Inflammatory macrophage (primary cell): ENCODE data around the gene MYO7B.

Experiments
- DNase-seq, 2 donors: peaks; one replicate each; pipeline ENCODE4 v3.0.0-alpha.2; 2020 to 2022

Gene MYO7B

DNA sequence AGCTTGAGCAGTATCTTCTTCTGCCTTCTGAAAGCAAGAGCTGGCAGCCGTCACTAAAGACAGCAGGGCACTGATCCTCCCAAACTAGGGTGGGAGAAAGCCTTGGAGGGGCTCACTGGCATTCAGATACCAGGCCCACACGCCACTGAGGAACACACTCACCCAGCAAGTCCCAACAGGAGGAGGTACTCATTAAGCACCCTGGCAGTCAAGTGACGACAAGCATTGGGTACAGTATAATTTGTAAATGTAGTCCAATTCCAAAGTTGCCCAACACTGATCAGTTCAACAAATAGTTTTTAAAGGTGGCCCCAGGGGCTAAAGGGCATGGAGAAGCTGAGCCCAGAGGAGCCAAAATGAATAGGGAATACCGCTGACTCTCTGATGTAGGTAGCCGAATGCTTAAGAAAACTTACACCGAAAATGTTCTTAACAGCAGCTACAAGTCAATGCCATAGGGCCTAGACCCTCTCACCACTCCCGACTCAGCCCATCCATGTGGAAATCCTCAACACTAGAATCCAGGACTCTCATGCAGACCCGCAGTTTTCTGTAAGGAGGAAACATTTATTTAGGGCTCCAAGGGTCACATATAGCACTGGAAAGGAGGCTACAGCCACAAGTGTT is 129.9 kb downstream of the MYO7B start:
- DNase-seq, result no peak

DNA sequence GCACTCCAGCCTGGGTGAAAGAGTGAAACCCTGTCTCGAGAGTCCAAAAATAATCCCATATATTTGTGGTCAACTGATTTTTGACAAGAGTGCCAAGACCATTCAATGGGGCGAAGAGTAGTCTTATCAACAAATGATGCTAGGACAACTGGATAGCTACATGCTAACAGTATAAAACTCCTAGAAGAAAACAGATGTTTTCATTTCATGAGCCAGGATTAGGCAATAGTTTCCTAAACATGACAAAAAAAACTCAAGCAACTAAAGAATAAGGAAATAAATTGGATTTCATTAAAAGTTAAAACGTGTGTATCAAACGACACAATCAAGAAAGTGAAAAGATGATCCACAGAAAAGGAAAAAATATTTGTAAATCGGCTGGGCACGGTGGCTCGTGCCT is 133.6 kb downstream of the MYO7B start:
- DNase-seq, result no peak

DNA sequence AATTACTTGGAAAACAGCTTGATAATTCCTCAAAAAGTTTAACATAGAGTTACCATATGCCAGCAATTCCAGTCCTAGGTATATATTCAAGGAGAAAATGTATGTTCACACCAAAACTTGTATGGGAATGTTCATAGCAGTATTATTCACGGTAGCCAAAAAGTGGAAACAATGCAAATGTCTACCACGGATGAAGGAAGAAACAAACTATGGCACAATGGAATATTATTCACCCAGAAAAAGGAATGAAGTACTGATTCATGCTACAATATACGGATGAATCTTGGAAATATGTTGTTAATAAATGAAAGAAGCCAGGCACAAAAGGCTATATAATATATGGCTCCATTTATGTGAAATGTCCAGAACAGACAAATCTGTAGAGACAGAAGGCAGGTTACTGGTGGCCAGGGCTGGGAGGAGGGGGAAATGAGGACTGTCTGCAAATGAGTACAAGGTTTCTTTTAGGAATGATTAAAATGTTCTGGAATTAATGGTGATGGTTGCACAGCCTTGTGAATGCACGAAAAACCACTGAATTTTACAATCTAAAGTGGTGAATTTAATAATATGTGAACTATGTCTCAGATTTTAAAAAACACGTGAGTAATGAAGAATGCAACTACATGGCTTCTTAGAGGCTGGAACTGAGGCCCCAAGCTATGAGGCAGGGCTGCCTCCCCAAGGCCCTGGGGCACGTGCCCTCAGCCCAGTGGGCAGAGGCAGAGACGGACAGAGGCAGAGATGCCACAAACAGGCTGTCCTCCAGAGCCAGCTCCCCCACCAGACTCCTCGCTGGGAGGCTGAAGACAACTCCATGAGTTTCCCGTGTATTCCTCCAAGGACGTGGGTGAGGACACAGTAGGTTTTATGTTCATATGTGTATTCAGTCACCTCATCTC is 134.8 kb downstream of the MYO7B start:
- no peak for DNase-seq

DNA sequence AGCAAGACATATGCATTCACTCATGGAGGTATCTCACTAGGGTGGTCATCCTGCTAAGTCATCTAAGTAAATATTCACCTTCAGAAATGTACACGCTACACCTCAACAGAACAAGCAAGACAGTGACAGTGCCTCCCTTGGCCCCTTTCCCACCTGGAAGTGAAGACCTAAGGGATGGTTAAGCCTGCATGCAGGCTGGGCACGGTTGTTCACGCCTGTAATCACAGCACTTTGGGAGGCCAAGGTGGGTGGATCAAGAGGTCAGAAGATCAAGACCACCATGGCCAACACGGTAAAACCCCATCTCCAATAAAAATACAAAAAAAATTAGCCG is 135.4 kb downstream of the MYO7B start:
- no peak for DNase-seq

DNA sequence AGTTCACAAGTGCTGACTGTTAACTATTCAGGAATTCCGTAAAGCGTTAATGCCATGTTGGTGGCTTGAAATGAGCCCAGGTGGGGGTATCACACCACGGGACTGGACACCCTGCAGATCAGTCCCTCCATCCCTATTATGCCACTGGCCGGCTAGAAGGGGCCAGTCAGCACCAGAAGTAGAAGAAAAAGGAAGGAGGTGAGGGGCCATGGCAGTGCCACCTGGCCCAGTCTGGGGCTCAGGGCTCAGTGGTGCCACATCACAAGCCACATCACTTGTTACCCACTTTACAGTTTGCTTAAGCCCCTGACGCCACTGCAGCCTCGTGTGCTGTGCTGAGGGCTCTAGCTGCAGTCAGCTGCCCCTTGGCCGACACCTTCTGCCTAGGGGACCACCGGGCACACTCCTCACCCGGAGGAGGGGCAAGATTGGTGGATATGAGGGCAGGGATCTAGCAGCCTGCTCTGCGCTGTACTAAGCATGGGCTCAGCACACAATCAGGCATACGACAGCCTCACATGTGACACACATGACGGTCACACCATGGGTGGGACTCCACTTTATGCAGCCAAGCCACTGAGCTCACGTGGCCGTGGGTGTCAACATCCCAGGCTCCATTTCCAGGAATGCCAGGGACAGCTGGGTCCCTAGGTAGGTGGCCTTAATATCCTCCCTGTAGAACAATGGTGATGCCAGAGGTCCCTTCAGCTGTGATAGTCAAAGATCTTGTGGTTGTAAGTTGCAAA is 136.2 kb downstream of the MYO7B start:
- peak in 1 of 2 donors; percentile 55 for DNase-seq

DNA sequence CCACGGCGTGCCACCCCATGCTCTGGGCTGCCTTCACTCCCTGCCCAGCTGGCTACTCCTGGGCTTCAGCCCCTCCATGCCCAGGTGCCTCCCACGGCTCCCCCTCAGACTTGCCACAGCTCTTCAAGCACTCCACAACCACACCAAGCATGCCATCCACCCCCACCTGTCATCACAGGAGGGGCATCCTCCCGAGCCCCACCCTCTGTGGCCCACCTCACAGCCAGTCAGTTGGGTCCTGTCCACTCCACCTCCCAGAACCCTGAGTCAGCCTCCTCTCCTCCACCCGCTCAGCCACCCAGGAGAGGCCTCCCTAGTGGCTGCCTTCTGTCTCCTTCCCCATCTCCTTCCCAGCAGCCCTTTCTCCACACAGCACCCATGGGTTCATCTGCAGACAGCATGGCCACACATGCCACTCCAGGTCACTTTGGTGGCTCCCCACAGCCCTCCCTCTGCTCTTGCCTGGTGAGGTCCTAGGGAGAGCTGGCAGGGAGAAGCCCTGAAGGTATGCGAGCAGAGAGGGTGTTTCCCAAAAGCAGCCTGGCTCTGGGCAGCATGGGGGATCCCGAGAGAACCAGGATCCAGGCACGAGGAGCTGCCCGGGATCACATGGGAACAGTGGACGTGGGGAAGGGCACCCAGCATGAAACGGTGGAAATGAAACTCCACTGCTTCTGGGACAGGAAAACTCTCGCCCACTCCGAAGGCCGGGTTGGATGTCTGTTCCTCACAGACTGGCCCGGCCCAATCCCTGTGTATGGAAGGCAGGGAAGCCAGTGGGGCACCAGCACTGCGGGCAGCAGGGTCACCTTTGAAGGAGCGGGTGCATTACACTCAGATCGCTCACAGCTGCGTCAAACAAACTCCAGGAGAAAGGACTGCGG is 137.1 kb downstream of the MYO7B start:
- peak in 1 of 2 donors; percentile 57 for DNase-seq

DNA sequence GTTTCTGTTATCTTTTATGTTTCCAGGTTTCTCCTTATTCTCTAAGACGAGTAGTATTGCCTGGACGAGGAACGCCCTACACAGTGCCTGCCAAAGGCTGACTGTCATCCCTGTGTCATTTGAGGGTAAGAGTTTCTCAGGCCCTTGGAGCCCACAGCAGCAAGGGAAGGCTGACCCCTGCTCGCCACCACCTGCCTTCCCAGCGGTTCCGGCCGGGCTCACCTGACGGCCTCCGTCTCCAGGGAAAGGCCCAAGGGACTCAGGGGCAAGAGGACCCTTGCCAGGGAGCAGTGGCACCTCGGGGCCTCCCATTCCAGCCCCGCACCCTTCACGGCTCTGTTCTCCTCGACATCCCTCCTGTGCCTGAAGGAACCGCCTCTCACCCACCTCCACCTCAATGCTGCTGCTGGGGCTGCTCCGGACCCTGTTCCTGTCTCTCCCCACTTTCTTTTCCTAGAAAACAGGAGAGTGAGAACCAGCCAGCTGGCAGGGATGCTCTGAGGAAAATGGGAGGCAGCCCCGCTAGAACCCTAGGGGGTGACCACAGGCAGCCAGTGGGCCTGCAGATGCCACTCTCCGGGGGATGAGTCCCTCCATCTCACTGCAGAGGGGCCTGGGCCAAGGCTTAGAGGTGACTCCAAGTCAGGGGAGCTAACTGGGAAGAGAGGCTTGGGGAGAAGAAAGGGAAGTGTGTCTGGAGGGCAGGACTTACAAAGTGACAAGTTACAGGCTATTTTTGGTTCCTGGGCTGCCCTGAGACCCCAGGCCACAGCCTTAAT is 138.0 kb downstream of the MYO7B start:
- no peak for DNase-seq

DNA sequence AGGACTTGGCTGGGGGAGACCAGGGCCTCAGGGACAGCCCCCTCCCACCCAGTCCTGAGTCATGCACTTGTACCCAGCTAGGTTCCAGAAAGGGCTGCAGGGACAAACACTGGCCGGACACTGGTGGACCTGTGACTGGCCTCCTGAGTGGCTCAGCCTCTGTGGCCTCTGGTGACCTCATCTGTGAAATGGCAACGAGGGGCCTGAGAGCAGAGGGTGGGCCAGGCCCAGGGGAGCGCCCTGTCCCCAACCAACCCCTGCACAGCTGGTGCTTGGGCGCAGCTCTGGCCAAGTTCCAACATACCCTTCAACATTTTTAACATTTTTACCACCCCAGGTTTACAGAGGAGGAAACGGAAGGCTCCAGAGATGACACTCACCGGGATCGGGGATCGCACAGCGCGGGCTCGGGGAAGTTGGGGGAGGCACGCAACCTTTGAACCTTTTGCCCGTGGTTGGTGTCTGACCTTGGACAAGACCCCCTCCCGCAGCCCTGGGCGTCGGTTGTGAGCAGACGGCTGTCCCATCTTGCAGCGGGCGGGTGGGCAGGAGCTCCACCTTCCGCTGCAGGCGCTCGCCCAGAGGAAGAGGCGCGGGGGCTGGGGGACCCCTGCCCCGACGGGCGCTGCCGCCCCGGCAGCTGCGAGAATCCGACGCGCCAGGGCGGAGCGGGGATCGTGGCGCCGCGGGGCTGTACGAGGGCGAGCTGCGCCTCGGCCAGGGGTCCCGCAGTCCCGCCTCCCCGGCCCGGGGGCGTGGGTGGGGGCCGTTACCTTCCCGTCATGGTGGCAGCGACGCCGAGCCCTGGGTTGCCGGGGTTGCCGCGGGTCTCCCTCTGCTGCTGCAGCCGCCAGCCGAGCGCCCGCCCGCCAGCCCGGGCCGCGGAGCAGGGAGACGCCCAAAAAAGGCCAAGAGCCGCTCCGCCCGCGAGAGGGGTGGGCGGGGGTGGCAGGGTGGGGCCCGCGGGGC is 139.0 kb downstream of the MYO7B start:
- peak in 1 of 2 donors; percentile 18 for DNase-seq

DNA sequence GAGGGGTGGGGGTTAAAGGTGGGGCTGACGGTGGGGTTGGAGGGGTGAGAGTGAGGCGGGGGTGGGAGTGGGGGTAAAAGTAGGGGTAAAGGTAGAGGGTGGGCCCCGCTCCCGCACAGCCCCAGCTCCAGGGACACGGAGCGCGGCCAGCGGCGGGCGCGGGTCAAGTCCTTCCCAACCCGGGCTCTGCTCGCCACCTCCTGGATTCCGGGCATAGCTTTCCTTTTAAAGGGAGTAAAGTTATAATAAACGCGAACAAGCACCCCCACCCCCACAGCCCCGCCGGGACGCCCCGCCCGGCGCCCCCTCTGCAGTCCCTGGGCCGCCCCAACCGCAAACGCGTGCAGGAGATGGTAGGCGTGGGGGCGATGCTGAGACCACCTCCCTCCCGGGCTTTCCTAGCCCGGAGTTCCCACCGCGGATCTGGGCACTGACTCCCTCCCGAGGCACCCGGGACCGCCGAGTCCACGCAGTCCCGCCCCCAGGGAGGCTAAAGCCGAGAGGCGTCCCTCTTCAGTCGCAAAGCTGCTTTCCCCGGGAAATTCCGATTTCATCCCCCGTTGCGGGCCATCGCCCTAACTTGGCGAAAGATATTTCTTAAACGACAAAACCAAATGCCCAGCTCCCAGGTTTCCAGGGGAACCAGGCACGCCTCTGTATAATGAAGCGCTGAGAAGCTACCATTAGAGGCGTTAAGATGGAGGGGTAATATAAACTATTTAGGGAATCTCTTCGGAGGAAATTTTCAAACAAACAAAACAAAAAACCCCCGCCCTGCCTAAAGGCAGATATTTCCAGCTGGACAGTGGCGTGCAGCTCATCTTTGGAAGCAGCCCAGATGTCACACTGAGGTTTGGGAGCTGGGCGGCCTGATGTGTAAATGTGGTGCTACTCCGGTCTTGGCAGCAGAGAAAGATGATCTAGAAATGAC is 140.1 kb downstream of the MYO7B start, which contains the start of gene LIMS2:
LIMS2 (minus strand) TSS at position 200 of the 931 bp plus-strand sequence. CDS start 506 bp downstream, outside the sequence.
- peak in 1 of 2 donors; percentile 24 for DNase-seq

DNA sequence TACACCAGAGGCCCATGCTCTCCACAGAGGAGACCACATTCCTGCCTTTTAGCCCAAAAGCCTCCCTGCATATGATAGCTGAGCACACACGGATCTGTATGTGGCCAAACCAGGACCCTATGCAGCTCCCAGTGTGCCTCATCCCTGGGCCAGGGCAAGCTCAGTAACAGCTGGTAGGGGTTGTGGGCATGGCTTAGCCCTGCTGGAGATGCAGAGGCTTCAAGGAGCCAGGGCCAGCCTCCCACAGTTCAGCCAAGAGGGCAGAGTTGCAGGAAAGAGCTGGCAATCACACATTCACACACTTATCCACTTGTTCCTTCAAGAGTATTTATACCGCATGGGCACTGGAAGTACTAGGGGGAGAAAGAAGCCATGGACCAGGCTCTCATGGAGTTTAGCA is 141.4 kb downstream of the MYO7B start:
- DNase-seq, result no peak

DNA sequence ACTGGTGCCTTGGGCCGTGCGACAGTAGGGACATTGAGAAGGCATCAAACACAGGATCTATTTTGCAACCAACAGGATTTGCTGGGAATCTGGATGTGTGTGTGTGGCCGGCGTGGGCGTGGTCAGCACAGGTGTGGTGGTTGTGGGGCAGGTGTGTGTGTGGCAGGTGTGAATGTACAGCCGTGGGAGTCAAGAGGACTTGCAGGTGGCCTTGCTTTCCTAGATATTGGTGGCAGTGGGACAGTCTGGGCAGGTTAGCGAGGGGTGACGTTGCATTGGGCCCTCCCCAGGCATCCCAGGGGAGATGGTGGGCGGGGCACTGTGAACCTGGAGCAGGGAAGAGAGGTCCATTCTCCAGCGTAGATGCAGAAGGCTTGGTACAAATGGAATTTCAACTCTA is 143.0 kb downstream of the MYO7B start:
- DNase-seq, result no peak

DNA sequence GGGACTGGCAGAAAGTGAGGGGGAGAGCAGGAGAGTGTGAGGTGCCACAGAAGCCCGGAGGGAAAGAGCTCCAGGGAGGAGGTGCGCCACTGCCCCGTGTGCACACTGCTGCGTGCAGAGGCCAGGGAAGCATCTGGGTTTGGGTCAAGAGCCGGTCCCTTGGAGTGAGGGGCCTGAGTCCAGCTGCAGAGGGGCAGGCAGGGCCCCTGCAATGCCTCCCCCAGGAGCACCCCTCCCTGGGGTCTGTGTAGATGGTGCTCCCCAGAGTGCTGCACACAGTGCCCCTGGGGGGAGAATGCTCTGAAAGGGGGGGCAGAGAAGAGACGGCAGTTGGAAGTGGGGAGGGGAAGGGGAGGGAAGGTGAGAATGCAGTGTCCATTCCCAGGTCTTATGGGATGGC is 143.5 kb downstream of the MYO7B start:
- DNase-seq, result no peak

DNA sequence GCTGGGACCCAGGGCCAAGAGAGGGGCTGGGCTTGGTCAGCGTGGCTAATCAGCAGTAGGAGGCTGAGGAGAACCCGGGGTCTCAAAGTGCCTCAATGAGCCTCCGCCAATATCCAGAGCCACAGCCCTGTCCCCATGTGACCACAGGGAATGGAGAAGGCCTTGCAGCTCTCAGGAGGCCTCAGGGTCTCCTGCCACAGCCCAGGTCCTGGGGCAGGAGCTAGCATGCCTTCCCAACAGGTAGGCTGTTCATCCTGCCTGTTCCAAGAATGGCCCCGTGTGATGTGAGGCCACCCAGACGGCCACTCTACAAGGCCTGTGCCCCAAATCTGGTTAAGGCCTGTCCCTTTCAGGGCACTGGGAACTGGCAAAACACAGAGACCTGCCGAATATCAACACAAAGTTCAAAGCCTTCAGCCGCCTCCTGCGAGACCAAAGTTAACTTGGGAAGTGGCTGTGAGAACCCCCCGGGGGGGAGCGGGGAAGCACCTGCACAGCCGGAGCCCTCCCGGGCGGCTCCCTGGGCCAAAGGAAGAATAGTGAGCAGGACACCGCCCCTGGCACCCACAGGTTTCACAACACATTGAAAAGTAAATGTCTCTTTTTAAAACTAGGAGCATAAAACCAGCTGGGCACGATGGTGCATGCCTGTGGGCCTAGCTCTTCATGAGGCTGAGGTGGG is 144.3 kb downstream of the MYO7B start:
- no peak for DNase-seq

DNA sequence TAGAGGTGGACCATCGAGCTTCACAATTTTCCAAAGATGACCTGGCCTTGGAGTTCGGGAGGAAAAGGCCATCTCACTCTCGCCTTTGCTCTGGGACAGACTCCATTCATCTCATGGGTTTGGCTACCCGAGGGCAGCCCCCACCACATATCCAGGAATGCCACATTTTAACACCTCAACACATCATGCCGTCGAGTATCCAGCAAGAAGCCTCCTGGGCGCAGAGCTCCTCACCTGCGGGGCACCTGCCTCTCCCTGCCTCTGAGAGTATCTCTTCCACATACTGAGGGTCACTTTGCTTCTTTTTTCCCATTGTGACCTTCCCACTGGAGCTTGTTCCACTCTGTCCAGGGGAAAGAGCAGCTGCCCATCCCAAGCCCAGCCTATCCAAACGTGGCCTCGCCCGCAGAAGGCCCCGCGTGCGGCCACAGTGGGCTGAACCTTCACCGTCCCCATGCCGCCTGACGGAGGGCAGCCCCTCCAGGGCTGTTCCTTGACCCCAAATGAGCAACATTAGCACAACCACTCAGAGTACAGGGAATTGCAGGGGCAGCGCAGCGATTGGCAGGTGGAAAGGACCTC is 145.3 kb downstream of the MYO7B start:
- DNase-seq, result no peak

DNA sequence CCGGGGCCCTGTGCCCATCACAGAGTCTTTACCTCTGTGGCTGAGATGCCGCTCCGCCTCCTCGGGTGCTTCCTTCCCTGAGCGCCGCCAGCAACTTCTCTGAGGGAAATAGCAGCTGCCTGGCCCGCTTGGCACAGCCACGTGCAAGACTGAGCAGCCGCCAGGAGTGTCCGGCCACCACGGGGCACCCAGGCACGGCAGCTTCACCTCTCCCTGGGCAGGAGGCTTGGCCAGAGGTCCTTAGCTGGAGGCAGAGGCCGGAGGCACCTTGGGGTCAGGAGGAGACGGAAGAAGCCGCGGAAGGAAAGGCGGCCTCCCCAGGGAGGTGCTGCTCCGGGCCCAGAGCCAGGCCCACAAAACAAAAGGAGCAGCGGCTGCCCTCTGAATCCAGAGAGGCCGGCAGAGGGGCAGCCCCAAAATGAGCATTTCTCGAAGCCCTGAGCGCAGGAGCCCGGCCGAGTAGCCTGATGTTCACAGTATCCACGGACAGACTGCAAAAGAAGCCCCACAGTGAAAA is 145.9 kb downstream of the MYO7B start:
- peak in 1 of 2 donors; percentile 23 for DNase-seq

DNA sequence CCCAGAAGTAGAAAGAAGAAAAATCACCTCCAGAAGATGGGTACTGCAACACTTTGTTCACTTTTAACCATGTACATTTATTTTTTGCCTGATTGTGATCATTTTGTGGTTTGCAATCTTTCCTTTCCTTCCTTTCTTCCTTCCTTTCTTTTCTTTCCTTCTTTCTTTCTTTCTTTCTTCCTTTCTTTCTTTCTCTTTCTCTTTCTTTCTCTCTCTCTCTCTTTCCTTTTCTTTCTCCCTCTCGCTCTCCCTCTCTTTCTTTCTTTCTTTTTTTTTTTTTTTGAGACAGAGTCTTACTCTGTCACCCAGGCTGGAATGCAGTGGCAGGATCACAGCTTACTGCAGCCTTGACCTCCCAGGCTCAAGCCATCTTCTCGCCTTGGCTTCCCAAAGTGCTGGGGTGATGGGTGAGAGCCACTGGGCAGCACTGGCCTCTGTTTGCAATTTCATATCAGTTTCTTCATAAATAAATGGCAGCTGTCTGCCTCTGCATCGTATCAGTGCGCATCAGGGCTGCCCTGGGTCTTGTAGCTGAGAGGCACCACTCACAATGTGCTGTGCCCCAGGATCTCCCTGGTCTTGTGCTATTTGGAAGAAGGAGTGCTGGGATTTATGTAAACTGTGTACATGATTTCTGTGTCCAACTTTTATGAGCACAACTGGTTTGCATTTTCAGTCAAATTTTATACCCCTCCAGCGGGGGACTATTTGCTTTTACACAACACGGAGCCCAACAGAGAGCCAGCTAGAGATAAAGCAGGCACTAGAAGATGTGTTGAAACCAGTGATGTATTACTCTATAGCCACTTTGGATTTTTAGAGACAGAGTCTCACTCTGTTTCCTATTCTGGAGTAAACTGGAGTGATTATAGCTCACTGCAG is 146.7 kb downstream of the MYO7B start:
- DNase-seq, result no peak

DNA sequence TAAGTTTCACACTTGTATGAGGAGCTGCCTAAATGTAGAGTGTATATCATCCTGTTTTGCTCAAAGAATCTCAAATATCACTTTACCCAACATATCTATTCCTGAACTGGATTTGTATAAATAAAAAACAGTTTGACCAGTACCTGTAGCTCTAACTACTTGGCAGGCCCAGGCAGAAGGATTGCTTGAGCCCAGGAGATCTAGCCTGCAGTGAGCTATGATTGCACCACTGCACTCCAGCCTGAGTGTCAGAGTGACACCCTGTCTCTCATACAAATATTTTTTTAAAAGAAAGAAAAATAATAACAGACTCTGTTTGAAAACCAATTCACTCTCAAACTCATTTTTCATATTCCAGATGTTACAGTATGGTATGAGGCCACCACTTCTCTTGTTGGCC is 147.6 kb downstream of the MYO7B start:
- DNase-seq, result no peak
